HL-60 (cell line): ENCODE results near the gene R3HDM2.

ENCODE experiments used
- DNase-seq, 2 experiments: peaks; one replicate each; pipeline ENCODE4 v3.0.0-alpha.2; 2010 to 2020; ENCODE audit warnings: low read depth in 1 of 2, low spot score in 1 of 2
- H3K27ac ChIP-seq: fragments of 250-450 bp; sonication (Bioruptor Pico); replicated peaks from 2 replicates; pipeline ENCODE4 v1.5.1; 2020; ENCODE audit warnings: mild to moderate bottlenecking, moderate library complexity
- H3K27me3 ChIP-seq: fragments of 250-450 bp; sonication (Bioruptor Pico); 2 replicates; pipeline ENCODE4 v1.5.1; 2021; ENCODE audit warnings: mild to moderate bottlenecking, moderate library complexity; ENCODE audit not compliant: insufficient read depth, poor library complexity, severe bottlenecking
- H3K4me3 ChIP-seq: replicated peaks from 2 replicates; pipeline ENCODE4 v1.5.1; 2011; ENCODE audit warnings: mild to moderate bottlenecking, control low read depth, low read length; ENCODE audit not compliant: insufficient read depth
- CTCF ChIP-seq: IDR thresholded peaks from one replicate; pipeline ENCODE4 v1.5.1; 2011; ENCODE audit warnings: low read length, control low read depth, inconsistent platforms; ENCODE audit not compliant: insufficient read depth
- GABPA ChIP-seq: IDR thresholded peaks from 2 replicates; pipeline ENCODE4 v1.6.1; 2012; ENCODE audit warnings: low read depth
- POLR2AphosphoS5 ChIP-seq: IDR thresholded peaks from 2 replicates; pipeline ENCODE4 v1.6.1; 2012; ENCODE audit warnings: low read depth
- REST ChIP-seq: IDR thresholded peaks from 2 replicates; pipeline ENCODE4 v1.6.1; 2012; ENCODE audit warnings: low read depth; ENCODE audit not compliant: insufficient replicate concordance
- SPI1 ChIP-seq: IDR thresholded peaks from 2 replicates; pipeline ENCODE4 v1.6.1; 2012; ENCODE audit warnings: low read depth, mild to moderate bottlenecking, borderline replicate concordance

Gene R3HDM2

GRCh38 chr12:57470970-57471656 is 40.3 kb upstream of the R3HDM2 start:
- no peaks in the 10 kb centered on the region for H3K27me3 ChIP-seq
- TF ChIP-seq SPI1: no peak
- TF ChIP-seq GABPA: no peak
- TF ChIP-seq REST: no peak
- no peak for TF ChIP-seq CTCF
- TF ChIP-seq POLR2AphosphoS5: no peak

GRCh38 chr12:57470286-57470969 is 39.6 kb upstream of the R3HDM2 start:
- no peak overlapping the region for H3K27ac ChIP-seq
- H3K27me3 ChIP-seq: no peaks in the 10 kb centered on the region
- DNase-seq: no peak
- TF ChIP-seq CTCF (no peak), POLR2AphosphoS5 (no peak), REST (no peak), GABPA (no peak), SPI1 (no peak)
- no peak overlapping the region for H3K4me3 ChIP-seq

More at GRCh38 chr12:57470970-57471656, 40.3 kb upstream of the R3HDM2 start:
- Histone ChIP-seq H3K27ac (no peak overlapping the region), H3K4me3 (no peak overlapping the region)
- DNase-seq: no peak

- Histone ChIP-seq H3K4me3 (no peak overlapping the region), H3K27ac (no peak overlapping the region), H3K27me3 (no peaks in the 10 kb centered on the region)
- DNase-seq: no peak
- TF ChIP-seq CTCF: no peak
- TF ChIP-seq SPI1: no peak
- no peak for TF ChIP-seq GABPA
- TF ChIP-seq REST: no peak
- TF ChIP-seq POLR2AphosphoS5: no peak
These were observed 38.7 kb upstream of the R3HDM2 start for GRCh38 chr12:57469296-57470164.
